ENCODE data around the gene ARHGEF28. TPM values are rescaled to one million over a fixed set of nuclear protein-coding genes. Genes with fewer than 3 reads are reported as not detected.

The ARHGEF28 gene
- total and polyA plus RNA-seq, 2 of the 4 experiments (the other 2 are of a cell fraction): 3.6 to 16.0 TPM

Small RNAs within 50 kb of the gene (microRNA-seq; reads per million reads assigned to microRNA genes)
- not detected for gene RNU7-196P (ENCODE audit: insufficient read depth, insufficient read length)

Small RNAs within 50 kb of the gene (small RNA-seq; reads per million reads assigned to genes)
- gene RNU7-196P: 0 reads per million in 5 experiments

Other genes starting within 250 kb of the ARHGEF28 start
- 3.2 and 6.4 TPM in 2 replicates for gene FOXD1, start 177.4 kb upstream of the ARHGEF28 start, total RNA-seq (2012; rRNA removed)
- gene FOXD1, start 177.4 kb upstream of the ARHGEF28 start, polyA plus RNA-seq (2012; rRNA removed): 23.1 and 28.3 TPM in 2 replicates
- 211 and 225 TPM in 2 replicates for gene BTF3, start 127.8 kb upstream of the ARHGEF28 start, total RNA-seq (2012; rRNA removed)
- gene BTF3, start 127.8 kb upstream of the ARHGEF28 start, polyA plus RNA-seq (2012; rRNA removed): 410 and 443 TPM in 2 replicates
- 10.8 and 11.7 TPM in 2 replicates for gene ANKRA2, start 60.6 kb upstream of the ARHGEF28 start, total RNA-seq (2012; rRNA removed)
- 11.7 and 12.5 TPM in 2 replicates for gene ANKRA2, start 60.6 kb upstream of the ARHGEF28 start, polyA plus RNA-seq (2012; rRNA removed)
- gene UTP15, start 60.5 kb upstream of the ARHGEF28 start, total RNA-seq (2012; rRNA removed): 28.0 and 31.1 TPM in 2 replicates
- 10.9 and 11.4 TPM in 2 replicates for gene UTP15, start 60.5 kb upstream of the ARHGEF28 start, polyA plus RNA-seq (2012; rRNA removed)